ENCODE data around the gene CAMTA1.
A peak's percentile ranks its signal among the peaks of the same experiment; 100 is the strongest.

The CAMTA1 gene

GRCh38 chr1:7265771-7266371 is 480.6 kb downstream of the CAMTA1 start:
- Histone ChIP-seq H3K9ac (no peak overlapping the region), H3K4me2 (no peak overlapping the region), H4K20me1 (no peaks in the 10 kb centered on the region), H3K4me1 (peaks cover 0 to 17% (median 2%) of the 10 kb centered on the region in 10 experiments; a peak in 8 of 20 replicates), H3K4me3 (no peak overlapping the region), H3K27me3 (no peaks in the 10 kb centered on the region), H3K36me3 (no peaks in the 10 kb centered on the region), H3K27ac (no peak overlapping the region), H3K9me3 (replicated peaks in 1 of 11) (peaks cover 12 to 22% (median 18%) of the 10 kb centered on the region in 11 experiments)
- TF ChIP-seq Cebpa-rat (IDR thresholded peaks at IDR 0.05): no peak

- no peak for TF ChIP-seq Cebpa-rat (IDR thresholded peaks at IDR 0.05)
- Histone ChIP-seq H3K9me3 (replicated peaks in 1 of 11) (peaks cover 12 to 22% (median 18%) of the 10 kb centered on the region in 11 experiments), H3K4me1 (peaks cover 0 to 17% (median 2%) of the 10 kb centered on the region in 10 experiments; a peak in 8 of 20 replicates), H3K27me3 (no peaks in the 10 kb centered on the region), H3K36me3 (no peaks in the 10 kb centered on the region), H3K4me3 (no peak overlapping the region), H3K4me2 (no peak overlapping the region; a peak in 1 of 22 replicates), H4K20me1 (no peaks in the 10 kb centered on the region), H3K9ac (no peak overlapping the region), H3K27ac (no peak overlapping the region)
Measured at GRCh38 chr1:7266561-7266960, 481.3 kb downstream of the CAMTA1 start.

- Histone ChIP-seq H3K9me3 (replicated peaks in 1 of 11) (peaks cover 12 to 22% (median 18%) of the 10 kb centered on the region in 11 experiments), H3K27me3 (no peaks in the 10 kb centered on the region), H3K27ac (no peak overlapping the region), H3K4me2 (peak overlapping the region in 2 of 11 experiments; percentile 46 to 65; a peak in 4 of 22 replicates), H3K9ac (no peak overlapping the region), H3K36me3 (no peaks in the 10 kb centered on the region), H3K4me1 (peaks cover 0 to 17% (median 2%) of the 10 kb centered on the region in 10 experiments; a peak in 8 of 20 replicates), H3K4me3 (no peak overlapping the region), H4K20me1 (no peaks in the 10 kb centered on the region)
- TF ChIP-seq Cebpa-rat (IDR thresholded peaks at IDR 0.05): no peak
Measured at GRCh38 chr1:7267493-7267892, 482.2 kb downstream of the CAMTA1 start.

DNA sequence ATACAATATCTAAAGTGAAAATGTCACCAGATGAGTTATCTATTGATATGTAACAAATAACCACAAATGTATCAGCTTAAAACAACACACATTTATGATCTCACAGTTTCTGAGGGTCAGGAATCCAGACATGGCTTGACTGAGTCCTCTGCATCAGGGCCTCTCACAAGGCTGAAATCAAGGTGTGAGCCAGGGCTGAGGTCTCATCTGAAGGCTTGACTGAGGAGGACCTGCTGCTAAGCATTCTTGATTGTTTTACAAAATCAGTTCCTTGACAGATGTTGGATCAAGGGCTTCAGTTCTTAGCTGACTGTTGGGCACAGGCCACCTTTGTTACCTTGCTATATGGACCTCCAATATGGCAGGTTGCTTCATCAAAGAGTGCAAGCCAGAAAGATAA is 483.7 kb downstream of the CAMTA1 start:
- no peaks in the 10 kb centered on the region for H3K27me3 ChIP-seq
- H3K4me2 ChIP-seq: no peak overlapping the region
- peaks cover 0 to 17% (median 0%) of the 10 kb centered on the region in 10 experiments; a peak in 4 of 20 replicates for H3K4me1 ChIP-seq
- no peak overlapping the region for H3K9ac ChIP-seq
- H3K4me3 ChIP-seq: no peak overlapping the region
- peaks cover 12 to 22% (median 18%) of the 10 kb centered on the region in 11 experiments for H3K9me3 ChIP-seq (replicated peaks in 1 of 11)
- no peaks in the 10 kb centered on the region for H4K20me1 ChIP-seq
- no peak for TF ChIP-seq Cebpa-rat (IDR thresholded peaks at IDR 0.05)
- no peaks in the 10 kb centered on the region for H3K36me3 ChIP-seq
- H3K27ac ChIP-seq: no peak overlapping the region

DNA sequence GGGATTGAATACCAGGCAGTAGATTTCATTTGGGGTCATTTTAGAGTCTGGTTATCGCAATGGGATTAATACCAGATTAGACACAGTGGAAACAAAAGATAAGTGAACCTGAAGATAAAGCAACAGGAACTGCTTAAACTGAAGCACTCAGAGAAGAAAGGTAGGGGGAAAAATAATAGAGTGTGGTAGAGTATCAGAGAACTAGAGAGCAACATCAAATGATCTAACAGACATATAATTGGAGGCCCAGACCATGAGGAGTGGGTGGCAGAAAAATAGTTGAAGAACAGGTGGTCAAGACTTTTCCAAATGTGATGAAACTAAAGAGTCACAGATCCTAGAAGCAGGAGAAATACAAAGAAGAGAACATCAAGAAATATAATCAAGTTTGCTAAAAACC is 484.3 kb downstream of the CAMTA1 start:
- Histone ChIP-seq H3K4me3 (no peak overlapping the region), H3K4me1 (peaks cover 0 to 17% (median 0%) of the 10 kb centered on the region in 10 experiments; a peak in 4 of 20 replicates), H3K9me3 (replicated peaks in 1 of 11) (peaks cover 12 to 22% (median 18%) of the 10 kb centered on the region in 11 experiments), H3K27ac (no peak overlapping the region), H4K20me1 (no peaks in the 10 kb centered on the region), H3K9ac (no peak overlapping the region), H3K4me2 (no peak overlapping the region), H3K27me3 (no peaks in the 10 kb centered on the region), H3K36me3 (no peaks in the 10 kb centered on the region)
- no peak for TF ChIP-seq Cebpa-rat (IDR thresholded peaks at IDR 0.05)

DNA sequence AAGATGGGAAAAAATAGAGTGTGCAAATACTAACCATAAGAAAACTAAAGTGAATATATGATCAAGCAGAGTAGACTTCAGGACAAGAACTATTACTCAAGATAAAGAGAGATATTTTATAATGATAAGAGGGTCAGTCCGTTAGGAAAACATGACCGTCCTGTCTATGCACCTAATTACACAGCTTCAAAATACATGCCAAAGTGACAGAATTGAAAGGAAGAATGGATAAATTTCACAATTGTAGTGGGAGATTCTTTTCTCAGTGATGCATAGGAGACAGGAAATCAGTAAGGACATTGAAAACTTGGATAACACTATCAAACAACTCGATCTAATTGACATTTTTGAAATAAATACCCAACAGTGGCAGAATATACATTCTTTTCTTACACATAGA is 489.0 kb downstream of the CAMTA1 start:
- H3K9ac ChIP-seq: no peak overlapping the region
- H4K20me1 ChIP-seq: no peaks in the 10 kb centered on the region
- H3K36me3 ChIP-seq: no peaks in the 10 kb centered on the region
- H3K4me1 ChIP-seq: no peaks in the 10 kb centered on the region
- H3K27me3 ChIP-seq: no peaks in the 10 kb centered on the region
- no peak overlapping the region for H3K27ac ChIP-seq
- no peak overlapping the region for H3K4me2 ChIP-seq
- H3K4me3 ChIP-seq: no peak overlapping the region
- no peak for TF ChIP-seq Cebpa-rat (IDR thresholded peaks at IDR 0.05)
- peaks cover 5 to 14% (median 6%) of the 10 kb centered on the region in 11 experiments for H3K9me3 ChIP-seq (replicated peaks in 1 of 11)

DNA sequence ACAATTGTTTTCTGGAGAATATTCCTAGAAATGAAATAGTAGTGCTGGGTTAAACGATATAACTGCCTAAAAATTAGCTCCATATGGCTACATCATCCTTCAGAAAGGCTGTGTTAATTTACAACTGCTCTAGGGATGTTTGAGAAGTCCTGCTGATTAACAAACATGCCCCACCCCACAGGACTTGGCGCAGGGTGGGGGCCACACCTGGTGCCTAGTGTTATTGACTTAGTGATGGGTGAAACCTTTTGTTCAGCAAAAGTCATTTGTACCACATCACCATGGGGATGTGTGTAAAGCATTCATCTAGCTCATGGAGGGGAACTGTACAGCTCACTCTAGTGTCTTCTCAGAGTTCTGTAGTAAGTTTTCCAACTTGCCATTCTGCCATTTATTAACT is 492.8 kb downstream of the CAMTA1 start:
- H3K9me3 ChIP-seq (replicated peaks in 1 of 11): peaks cover 0 to 7% (median 0%) of the 10 kb centered on the region in 11 experiments; a peak in 5 of 22 replicates
- H3K4me3 ChIP-seq: no peak overlapping the region
- no peak overlapping the region for H3K27ac ChIP-seq
- H4K20me1 ChIP-seq: no peaks in the 10 kb centered on the region
- no peak overlapping the region for H3K4me2 ChIP-seq
- H3K27me3 ChIP-seq: no peaks in the 10 kb centered on the region
- no peaks in the 10 kb centered on the region for H3K36me3 ChIP-seq
- H3K9ac ChIP-seq: no peak overlapping the region
- no peak for TF ChIP-seq Cebpa-rat (IDR thresholded peaks at IDR 0.05)
- H3K4me1 ChIP-seq: no peaks in the 10 kb centered on the region

DNA sequence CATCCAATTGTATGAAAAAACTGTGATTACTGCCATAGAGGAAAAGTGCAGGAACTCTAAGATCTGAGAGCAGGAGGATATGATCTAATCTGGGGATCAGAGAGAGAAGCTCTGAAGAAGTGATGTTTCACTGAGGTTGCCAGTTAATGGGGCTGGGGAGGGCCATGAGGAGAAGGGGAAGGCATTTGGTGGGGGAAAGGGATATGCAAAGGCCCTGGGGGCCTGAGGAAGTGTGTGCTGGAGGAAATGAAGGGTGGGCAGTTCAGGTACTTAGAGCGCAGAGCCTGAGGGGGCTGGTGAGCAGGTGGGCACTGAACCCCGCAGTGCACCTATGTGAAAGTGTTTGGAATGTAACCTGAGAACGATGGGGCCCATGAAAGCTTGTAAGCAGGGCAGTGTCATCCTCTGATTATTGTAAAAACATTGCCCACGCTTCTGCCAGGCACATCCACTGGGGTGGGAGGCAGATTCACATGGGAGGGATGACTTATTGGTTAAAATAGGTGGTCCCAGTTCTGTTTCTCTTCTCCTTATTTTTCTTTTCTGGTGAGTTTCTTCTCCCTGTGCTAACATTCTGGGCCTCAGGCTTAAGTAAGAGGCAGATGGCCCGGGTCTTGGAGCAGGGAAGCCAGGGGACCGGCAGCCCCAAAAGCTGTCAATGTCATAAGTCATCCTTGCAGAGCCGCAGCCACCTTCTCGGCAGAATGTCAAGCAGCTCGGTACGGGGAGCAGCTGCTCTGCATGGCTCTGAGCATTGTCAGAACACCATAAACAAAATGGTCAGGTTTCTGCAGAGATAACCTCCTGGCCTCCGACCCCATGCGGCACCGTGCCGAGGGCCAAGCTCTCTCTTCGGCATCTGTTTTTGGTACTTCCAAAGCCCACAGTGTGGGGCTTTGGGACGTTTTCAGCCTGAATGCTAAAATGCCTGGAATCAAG is 493.8 kb downstream of the CAMTA1 start:
- Histone ChIP-seq H3K36me3 (no peaks in the 10 kb centered on the region), H3K4me2 (no peak overlapping the region), H3K27me3 (no peaks in the 10 kb centered on the region), H3K9me3 (replicated peaks in 1 of 11) (peaks cover 0 to 7% (median 0%) of the 10 kb centered on the region in 11 experiments; a peak in 5 of 22 replicates), H3K27ac (no peak overlapping the region), H3K4me3 (no peak overlapping the region), H4K20me1 (no peaks in the 10 kb centered on the region), H3K9ac (no peak overlapping the region), H3K4me1 (no peaks in the 10 kb centered on the region)
- no peak for TF ChIP-seq Cebpa-rat (IDR thresholded peaks at IDR 0.05)

DNA sequence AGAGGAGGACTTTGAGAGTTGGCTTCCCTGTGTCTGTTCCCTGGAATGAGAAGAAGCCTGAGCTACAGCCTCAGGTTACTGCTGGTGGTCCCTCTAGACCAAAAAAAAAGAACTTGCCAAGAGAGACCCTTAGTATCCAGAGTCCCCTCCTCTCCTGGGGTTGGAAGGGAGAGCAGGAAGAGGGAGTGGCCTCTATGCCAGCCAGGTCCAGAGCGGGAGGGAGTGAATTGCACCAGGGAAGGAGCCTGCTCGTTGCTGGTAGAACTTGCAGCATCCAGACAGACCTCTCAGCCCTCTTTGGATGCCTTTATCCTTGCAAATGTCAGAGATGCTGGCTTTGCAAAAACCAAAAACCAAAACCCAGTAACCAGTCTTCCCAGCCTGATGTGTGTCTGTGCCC is 494.5 kb downstream of the CAMTA1 start:
- H3K27me3 ChIP-seq: no peaks in the 10 kb centered on the region
- peaks cover 0 to 7% (median 0%) of the 10 kb centered on the region in 11 experiments; a peak in 5 of 22 replicates for H3K9me3 ChIP-seq (replicated peaks in 1 of 11)
- no peak overlapping the region for H3K4me3 ChIP-seq
- H3K36me3 ChIP-seq: no peaks in the 10 kb centered on the region
- no peak overlapping the region for H3K4me2 ChIP-seq
- no peaks in the 10 kb centered on the region for H3K4me1 ChIP-seq
- no peaks in the 10 kb centered on the region for H4K20me1 ChIP-seq
- no peak overlapping the region for H3K27ac ChIP-seq
- no peak overlapping the region for H3K9ac ChIP-seq
- no peak for TF ChIP-seq Cebpa-rat (IDR thresholded peaks at IDR 0.05)

Measured in BLaER1 treated with 17β-estradiol and CSF1 and Interleukin-3, amounts not matched to agents 10 nM and 100 nM (cell line).